Stimulated activated naive CD8-positive, alpha-beta T cell treated with anti-CD3 and anti-CD28 coated beads, Interleukin-15, amount 100 ng/mL, for 72 hours (primary cell): ENCODE data around the gene ABCA2.
"Not testable (repeated sequence)": the region's sequence is repeated elsewhere in the genome, so short reads cannot be mapped to it uniquely, and the experiment has no call there.

Experiments
- ATAC-seq: fragments of 150-1000 bp; cut with Tn5 transposase; 2 replicates; pipeline ENCODE4 v1.10.0; 2021; ENCODE audit warnings: mild to moderate bottlenecking, moderate library complexity
- DNase-seq, 2 donors: peaks; one replicate each; pipeline ENCODE4 v3.0.0; 2021 to 2022
- H3K27ac Mint-ChIP-seq, 2 donors: one replicate each; pipeline ENCODE4 v1.8.0; 2022; ENCODE audit warnings: mild to moderate bottlenecking in 2 of 2, mixed read lengths in 2 of 2, moderate library complexity in 2 of 2
- H3K27me3 Mint-ChIP-seq: one replicate; pipeline ENCODE4 v1.8.0; 2022; ENCODE audit warnings: mixed read lengths
- H3K4me1 Mint-ChIP-seq: one replicate; pipeline ENCODE4 v1.8.0; 2022; ENCODE audit warnings: mild to moderate bottlenecking, mixed read lengths
- H3K4me3 Mint-ChIP-seq, 2 donors: one replicate each; pipeline ENCODE4 v1.8.0; 2022; ENCODE audit warnings: mild to moderate bottlenecking in 2 of 2, mixed read lengths in 2 of 2, moderate library complexity in 1 of 2
- H3K9me3 Mint-ChIP-seq, 2 donors: one replicate each; pipeline ENCODE4 v1.8.0; 2022; ENCODE audit warnings: mixed read lengths in 2 of 2

The ABCA2 gene

DNA sequence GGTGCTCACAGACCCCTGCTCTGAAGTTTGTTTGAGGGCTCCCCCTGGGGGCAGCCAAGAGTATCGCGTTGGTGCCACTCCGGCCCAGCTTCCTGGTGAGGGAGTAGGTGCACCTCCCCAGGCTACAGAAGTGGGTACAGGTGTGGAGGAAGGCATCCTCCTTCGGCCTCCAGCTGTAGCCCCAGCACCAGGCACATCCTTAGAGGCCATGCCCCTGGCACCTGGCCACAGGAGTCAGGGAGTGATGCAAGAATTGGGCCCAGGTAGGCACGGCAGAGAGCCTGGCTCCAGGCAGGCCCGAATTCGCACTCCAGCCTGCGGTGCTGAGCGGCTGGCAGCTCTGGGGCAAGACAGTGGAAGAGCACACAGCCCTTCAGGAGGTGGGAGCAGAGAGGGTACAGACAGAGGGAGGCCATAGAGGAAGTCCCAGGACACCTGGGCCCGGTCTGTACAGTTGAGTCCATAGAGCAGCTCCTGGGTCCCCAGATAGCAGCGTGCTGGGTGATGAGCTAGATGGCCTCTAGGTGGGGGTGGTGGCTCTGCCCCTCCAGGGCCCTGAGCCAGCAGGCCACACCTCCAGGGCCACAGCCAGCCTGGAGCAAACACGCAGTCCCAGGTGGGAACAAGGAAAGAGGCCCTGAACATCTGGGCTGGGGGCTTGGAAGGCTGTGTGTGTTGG lies 40.0 kb upstream of the ABCA2 start:
- ATAC-seq = peak; percentile 69
- no peaks in the 10 kb centered on the region for H3K9me3 Mint-ChIP-seq
- H3K4me1 Mint-ChIP-seq = peaks cover 44% of the 10 kb centered on the region
- no peak overlapping the region for H3K27ac Mint-ChIP-seq
- DNase-seq = peak; percentile 89 to 90
- H3K4me3 Mint-ChIP-seq = peak overlapping the region; percentile 5 to 51
- no peaks in the 10 kb centered on the region for H3K27me3 Mint-ChIP-seq

DNA sequence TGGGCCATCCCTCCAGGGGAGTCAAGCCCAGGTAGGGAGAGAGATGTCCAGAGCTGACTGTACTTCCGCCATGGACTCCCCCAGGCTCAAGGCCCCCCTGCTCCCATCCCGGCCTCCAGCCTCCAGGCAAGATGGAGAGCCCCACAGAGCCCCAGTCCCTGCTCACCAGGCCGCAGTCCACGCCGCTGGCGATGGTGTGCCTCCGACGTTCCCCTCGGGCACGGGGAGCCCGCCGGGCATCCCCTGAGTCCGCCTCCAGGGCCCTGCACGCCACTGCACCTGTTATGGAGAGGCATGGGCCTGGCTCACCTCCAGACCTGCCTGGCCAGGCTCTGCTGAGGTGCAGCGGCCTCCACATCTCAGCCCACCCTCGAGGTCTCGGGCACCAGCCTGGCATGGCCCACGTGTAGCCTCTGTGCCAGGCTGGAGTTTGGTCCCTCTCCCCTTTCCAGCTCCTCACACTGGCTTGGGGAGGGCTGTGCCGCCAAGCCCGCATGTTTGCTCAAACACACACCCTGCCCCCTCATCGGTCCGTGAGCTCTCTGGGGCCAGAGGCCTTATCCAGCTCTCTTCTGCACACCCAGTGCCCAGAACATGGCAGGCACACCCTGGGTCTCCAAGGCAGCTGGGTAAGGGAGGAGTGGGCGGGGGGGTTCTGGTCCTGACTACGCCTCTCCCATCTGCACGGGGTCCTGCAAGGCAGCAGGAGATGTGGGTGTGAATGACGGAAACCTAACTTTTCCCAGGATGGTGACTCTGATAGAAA lies 38.2 kb upstream of the ABCA2 start:
- DNase-seq (no peak), ATAC-seq (no peak)
- no peak overlapping the region for H3K4me3 Mint-ChIP-seq
- H3K4me1 Mint-ChIP-seq = peaks cover 33% of the 10 kb centered on the region
- no peaks in the 10 kb centered on the region for H3K27me3 Mint-ChIP-seq
- H3K27ac Mint-ChIP-seq = no peak overlapping the region
- H3K9me3 Mint-ChIP-seq = no peaks in the 10 kb centered on the region

GRCh38 chr9:137065336-137065967 lies 37.4 kb upstream of the ABCA2 start:
- ATAC-seq (no peak), DNase-seq (no peak)
- no peaks in the 10 kb centered on the region for H3K27me3 Mint-ChIP-seq
- H3K4me1 Mint-ChIP-seq = peaks cover 25% of the 10 kb centered on the region
- no peak overlapping the region for H3K27ac Mint-ChIP-seq
- H3K9me3 Mint-ChIP-seq = no peaks in the 10 kb centered on the region
- no peak overlapping the region for H3K4me3 Mint-ChIP-seq

DNA sequence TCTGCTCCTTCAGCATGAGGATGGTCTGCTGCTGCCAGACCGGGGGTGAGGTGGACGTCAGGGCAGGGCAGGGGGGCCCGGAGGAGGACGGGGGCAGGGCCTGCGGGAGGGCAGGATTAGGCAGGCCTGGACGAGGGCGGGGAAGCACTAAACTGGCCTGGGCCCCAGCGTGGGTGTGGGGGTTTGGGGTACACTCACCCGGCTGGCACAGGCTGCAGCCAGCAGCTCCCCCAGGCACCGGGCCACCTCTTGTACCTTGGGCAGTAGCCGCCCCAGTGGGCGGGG lies 36.8 kb upstream of the ABCA2 start:
- no peak overlapping the region for H3K4me3 Mint-ChIP-seq
- no peak overlapping the region for H3K27ac Mint-ChIP-seq
- no peaks in the 10 kb centered on the region for H3K9me3 Mint-ChIP-seq
- no peaks in the 10 kb centered on the region for H3K27me3 Mint-ChIP-seq
- no peak for ATAC-seq
- H3K4me1 Mint-ChIP-seq = peaks cover 25% of the 10 kb centered on the region
- DNase-seq = no peak

- no peak overlapping the region for H3K27ac Mint-ChIP-seq
- peak; percentile 57 to 60 for DNase-seq
- peaks cover 22% of the 10 kb centered on the region for H3K4me1 Mint-ChIP-seq
- peak; percentile 19 for ATAC-seq
- H3K9me3 Mint-ChIP-seq = no peaks in the 10 kb centered on the region
- H3K27me3 Mint-ChIP-seq = no peaks in the 10 kb centered on the region
- H3K4me3 Mint-ChIP-seq = no peak overlapping the region
Measured at GRCh38 chr9:137064027-137064879, 36.2 kb upstream of the ABCA2 start.

- Mint-ChIP-seq H3K27ac (no peak overlapping the region), H3K9me3 (no peaks in the 10 kb centered on the region), H3K4me3 (no peak overlapping the region), H3K4me1 (peaks cover 14% of the 10 kb centered on the region), H3K27me3 (no peaks in the 10 kb centered on the region)
- DNase-seq = no peak
- ATAC-seq = no peak
Measured at GRCh38 chr9:137063311-137064026, 35.4 kb upstream of the ABCA2 start.

DNA sequence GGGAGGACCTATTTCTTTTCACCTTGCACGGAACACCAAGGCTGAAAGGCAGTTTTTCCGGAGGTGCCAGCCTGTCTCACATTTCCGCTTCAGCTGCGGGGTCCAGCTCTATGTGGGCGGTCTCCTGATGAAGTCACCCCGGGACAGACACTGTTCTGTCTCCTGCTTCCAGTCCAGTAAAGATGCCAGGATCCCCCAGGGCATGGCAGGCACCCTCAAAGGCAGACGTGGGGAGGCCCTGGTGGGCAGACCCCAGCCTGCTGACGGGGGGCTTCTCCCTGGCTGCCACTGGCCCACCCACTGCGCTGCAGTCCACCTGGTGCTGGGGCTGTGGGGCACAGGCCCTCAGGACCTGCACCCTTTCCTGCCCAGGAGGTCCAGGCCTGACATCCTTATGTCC lies 34.8 kb upstream of the ABCA2 start:
- ATAC-seq, H3K27me3 Mint-ChIP-seq, H3K4me3 Mint-ChIP-seq, DNase-seq, H3K4me1 Mint-ChIP-seq, H3K9me3 Mint-ChIP-seq, H3K27ac Mint-ChIP-seq: not testable (repeated sequence)

GRCh38 chr9:137062384-137062783 lies 34.3 kb upstream of the ABCA2 start:
- Mint-ChIP-seq H3K4me1 (peaks cover 5% of the 10 kb centered on the region), H3K4me3 (no peak overlapping the region), H3K9me3 (no peaks in the 10 kb centered on the region), H3K27ac (no peak overlapping the region), H3K27me3 (no peaks in the 10 kb centered on the region)
- no peak for DNase-seq
- no peak for ATAC-seq

- DNase-seq = no peak
- H3K27ac Mint-ChIP-seq = no peak overlapping the region
Measured at GRCh38 chr9:137058521-137059234, 30.6 kb upstream of the ABCA2 start.

GRCh38 chr9:137057545-137057944 lies 29.5 kb upstream of the ABCA2 start:
- peaks cover 15% of the 10 kb centered on the region for H3K27me3 Mint-ChIP-seq
- DNase-seq (no peak), ATAC-seq (no peak)
- H3K4me1 Mint-ChIP-seq = peaks cover 11% of the 10 kb centered on the region
- no peak overlapping the region for H3K27ac Mint-ChIP-seq
- no peaks in the 10 kb centered on the region for H3K9me3 Mint-ChIP-seq
- H3K4me3 Mint-ChIP-seq = no peak overlapping the region

More at GRCh38 chr9:137058521-137059234, 30.6 kb upstream of the ABCA2 start:
- Mint-ChIP-seq H3K9me3 (no peaks in the 10 kb centered on the region), H3K4me3 (no peak overlapping the region), H3K4me1 (peaks cover 5% of the 10 kb centered on the region), H3K27me3 (peaks cover 8% of the 10 kb centered on the region)
- ATAC-seq = no peak

DNA sequence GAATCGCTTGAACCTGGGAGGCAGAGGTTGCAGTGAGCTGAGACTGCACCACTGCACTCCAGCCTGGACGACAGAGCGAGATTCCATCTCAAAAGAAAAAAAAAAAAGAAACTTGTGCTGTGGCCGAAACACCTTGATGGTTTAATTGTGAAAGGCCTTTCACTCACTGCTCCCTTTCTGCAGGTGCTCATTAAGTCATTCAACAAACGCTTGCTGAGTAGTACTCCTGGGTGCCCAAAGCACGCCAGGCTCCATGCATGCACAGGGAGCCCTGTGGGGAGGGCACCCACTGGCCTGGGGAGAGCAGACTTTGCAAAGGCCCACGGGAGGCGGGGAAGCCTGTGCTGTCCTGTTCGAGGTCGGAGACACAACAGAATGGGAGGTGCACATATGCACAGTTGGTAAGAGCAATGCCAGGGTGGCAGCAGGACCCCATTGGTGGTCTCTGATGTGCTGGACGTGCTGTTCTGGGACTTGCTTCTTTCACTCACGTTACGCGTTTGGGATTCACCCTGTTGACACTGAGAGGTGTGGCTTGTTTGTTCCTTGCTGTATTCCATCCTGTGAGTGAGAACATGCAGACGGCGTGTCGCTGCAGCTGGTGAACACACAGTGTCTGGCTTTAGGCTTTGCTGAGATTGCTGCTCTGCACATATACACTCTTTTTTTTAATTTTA lies 28.8 kb upstream of the ABCA2 start:
- no peak overlapping the region for H3K27ac Mint-ChIP-seq
- ATAC-seq = no peak
- peaks cover 21% of the 10 kb centered on the region for H3K27me3 Mint-ChIP-seq
- DNase-seq = no peak
- no peaks in the 10 kb centered on the region for H3K9me3 Mint-ChIP-seq
- H3K4me1 Mint-ChIP-seq = peaks cover 14% of the 10 kb centered on the region
- no peak overlapping the region for H3K4me3 Mint-ChIP-seq

DNA sequence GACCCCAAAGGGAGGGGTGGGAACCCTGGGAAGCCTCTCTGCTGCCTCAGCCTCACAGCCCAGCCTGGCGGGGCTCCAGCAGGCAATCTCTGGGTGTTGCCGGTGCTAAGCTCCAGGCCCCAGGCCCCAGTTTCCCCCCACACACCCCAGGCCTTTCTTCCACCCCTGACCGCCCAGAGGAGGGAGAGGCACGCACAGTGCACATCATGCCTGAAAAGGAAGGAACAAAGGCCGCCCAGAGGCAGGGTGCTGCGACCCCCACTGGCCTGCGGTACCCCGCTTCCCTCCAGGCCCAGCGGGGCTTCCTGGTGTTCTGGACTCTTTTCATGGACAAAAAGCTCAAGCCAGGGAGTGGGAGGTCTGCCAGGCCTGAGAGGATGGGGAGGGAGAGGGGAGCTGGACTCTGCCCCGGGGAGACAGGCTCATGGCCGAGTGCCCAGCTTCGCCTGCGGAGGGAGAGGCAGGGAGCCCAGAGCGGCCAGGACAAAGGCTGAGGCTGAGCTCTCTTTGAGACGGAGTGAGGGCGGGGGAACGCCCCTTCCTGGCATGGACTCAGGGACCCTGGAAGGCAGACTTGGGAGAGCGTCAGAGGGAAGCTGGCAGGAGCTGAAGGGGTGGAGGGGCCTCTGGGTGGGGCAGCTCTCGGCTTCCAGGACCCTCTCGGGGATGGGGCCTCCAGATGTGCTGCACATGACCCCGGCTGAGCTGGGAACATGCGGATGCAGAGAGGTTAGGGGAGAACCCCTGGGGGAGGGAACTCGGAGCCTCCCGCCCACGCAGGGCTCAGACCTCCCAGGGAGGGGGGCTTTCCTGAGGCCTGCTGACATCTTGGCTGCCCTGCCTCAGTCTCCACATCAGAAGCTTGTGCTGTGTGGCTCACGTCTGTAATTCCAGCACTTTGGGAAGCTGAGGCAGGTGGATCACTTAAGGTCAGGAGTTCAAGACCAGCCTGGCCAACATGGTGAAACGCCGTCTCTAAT lies 27.6 kb upstream of the ABCA2 start:
- peaks cover 14% of the 10 kb centered on the region for H3K4me1 Mint-ChIP-seq
- H3K4me3 Mint-ChIP-seq = no peak overlapping the region
- no peaks in the 10 kb centered on the region for H3K9me3 Mint-ChIP-seq
- H3K27me3 Mint-ChIP-seq = peaks cover 33% of the 10 kb centered on the region
- DNase-seq (no peak), ATAC-seq (peak; percentile 9)
- no peak overlapping the region for H3K27ac Mint-ChIP-seq

- peaks cover 14% of the 10 kb centered on the region for H3K4me1 Mint-ChIP-seq
- peaks cover 41% of the 10 kb centered on the region for H3K27me3 Mint-ChIP-seq
- ATAC-seq (no peak), DNase-seq (no peak)
- peak overlapping the region in 1 of 2 donors; percentile 26 for H3K4me3 Mint-ChIP-seq
- H3K27ac Mint-ChIP-seq = no peak overlapping the region
- H3K9me3 Mint-ChIP-seq = no peaks in the 10 kb centered on the region
Measured at GRCh38 chr9:137054932-137055384, 26.9 kb upstream of the ABCA2 start.
